Heart left ventricle (tissue), 13 donors: Measurements from ENCODE around the gene DOCK3.
"Not testable (repeated sequence)": the region's sequence is repeated elsewhere in the genome, so short reads cannot be mapped to it uniquely, and the experiment has no call there.

Experiments
- CTCF ChIP-seq, 12 donors: fragments of 200-600 bp; sonication (generic) in 4 of 12; IDR thresholded peaks; one replicate each; pipeline versions ENCODE4 v1.5.0 to v1.8.0; 2018 to 2022; ENCODE audit warnings: antibody characterized with exemption in 12 of 12, mild to moderate bottlenecking in 5 of 12
- POLR2A ChIP-seq, 2 donors: fragments of 450-650 bp; IDR thresholded peaks; one replicate each; pipeline ENCODE4 v1.6.1; 2017; ENCODE audit warnings: antibody characterized with exemption in 2 of 2, mild to moderate bottlenecking in 2 of 2, moderate library complexity in 2 of 2
- donor health status: ischemic (EF 13 %, LVEDD 7.1; RV severe dilation, severe dysfunction).
- donor health status: DM: no; HTN: yes; CAD: no.
- donor health status: DM: no; HTN: no; CAD: no.
- donor health status: ischemic (EF 25% LVEDD 6.9; RV normal size, moderate dysfunction).
- donor health status: ischemic (EF 25% LVEDD 5.7; RV mildly dilated, moderate dysfunction).
- donor health status: ischemic (EF 35%, LVEDD 5.7; RV mildly dilated, moderate dysfunction).
- donor health status: nonischemic (EF 11% LVEDD 7.7; RV severe dilation, severe dysfunction).
- donor health status: DM: yes; HTN: yes; CAD: no.
- donor health status: PGD.
- donor health status: ischemic (EF 29% LVEDD 5.4; RV normal size, mild dysfunction).
- donor health status: nonischemic (EF 23%, LVEDD 6.1; RV moderate dilation, normal function).

DNA sequence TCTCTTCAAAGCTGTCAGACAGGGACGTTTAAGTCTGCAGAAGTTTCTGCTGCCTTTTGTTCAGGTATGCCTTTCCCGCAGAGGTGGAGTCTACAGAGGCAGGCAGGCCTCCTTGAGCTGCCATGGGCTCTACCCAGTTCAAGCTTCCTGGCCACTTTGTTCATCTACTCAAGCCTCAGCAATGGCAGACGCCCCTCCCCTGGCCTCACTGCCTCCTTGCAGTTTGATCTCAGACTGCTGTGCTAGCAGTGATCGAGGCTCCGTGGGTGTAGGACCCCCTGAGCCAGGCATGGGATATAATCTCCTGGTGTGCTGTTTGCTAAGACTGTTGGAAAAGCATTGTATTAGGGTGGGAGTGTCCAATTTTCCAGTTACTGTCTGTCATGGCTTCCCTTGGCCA lies 247.3 kb downstream of the DOCK3 start:
- TF ChIP-seq POLR2A, CTCF (IDR thresholded peaks at IDR 0.05): not testable (repeated sequence)
